ENCODE measurements around the gene GMDS. TPM values are rescaled to one million over a fixed set of nuclear protein-coding genes. Genes with fewer than 3 reads are reported as not detected.

Gene GMDS
- total RNA-seq, 2 donors from 2014 or later: 25.4 to 29.5 TPM

DNA sequence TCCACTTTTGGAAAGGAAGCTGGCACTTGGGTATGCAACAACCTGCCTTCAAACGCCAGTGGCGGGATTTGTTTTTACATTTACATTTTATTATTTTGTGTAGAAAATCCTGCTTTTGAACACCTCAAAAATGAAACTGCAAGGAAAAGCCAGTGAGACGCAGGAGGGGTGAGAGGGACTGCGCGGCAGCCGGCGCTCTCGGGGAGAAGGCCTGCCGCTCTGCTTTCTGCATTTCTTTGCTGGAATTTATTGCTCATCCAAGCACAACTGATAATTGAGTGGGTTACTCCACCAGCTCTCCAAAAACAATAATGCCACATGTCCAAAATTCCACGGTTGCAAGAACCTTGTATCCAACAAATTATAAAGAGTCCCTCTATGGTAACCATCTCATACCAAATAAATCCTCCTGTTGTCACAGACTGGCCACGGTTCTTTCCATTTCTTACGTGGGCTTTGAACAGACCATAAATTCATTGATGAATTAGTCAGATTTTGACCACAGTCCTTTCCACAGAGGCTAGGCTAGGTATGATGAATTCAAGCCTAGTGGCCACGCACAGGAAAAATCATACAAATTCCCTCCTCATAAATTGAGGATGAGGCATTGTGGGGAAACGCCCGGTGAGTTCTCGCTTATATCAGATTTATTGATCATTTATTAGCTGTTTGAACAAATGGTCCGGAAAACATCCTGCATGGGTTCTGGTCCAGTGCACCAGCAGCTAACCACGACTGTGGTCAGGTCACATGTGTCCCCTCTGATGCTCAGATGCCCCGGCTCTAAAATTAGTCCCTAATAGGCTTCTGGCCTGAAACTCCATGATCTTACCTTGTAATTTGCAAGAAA, 667.3 kb downstream of the GMDS start:
- no peak overlapping the region for H3K27ac Mint-ChIP-seq
- peaks cover 27% of the 10 kb centered on the region for H3K27me3 Mint-ChIP-seq (ENCODE audit: insufficient read depth)
- H3K36me3 Mint-ChIP-seq (ENCODE audit: low read depth): no peaks in the 10 kb centered on the region
- DNase-seq: no peak
- no peak overlapping the region for H3K9ac ChIP-seq (ENCODE audit: extremely low read depth, low read length, poor library complexity, severe bottlenecking)
- no peaks in the 10 kb centered on the region for H3K27me3 ChIP-seq (ENCODE audit: control insufficient read depth, insufficient read depth, low read length, poor library complexity, severe bottlenecking)
- H3K4me3 ChIP-seq (ENCODE audit: low read length): no peak overlapping the region
- no peak overlapping the region for H3K4me3 Mint-ChIP-seq
- no peaks in the 10 kb centered on the region for H3K9me3 ChIP-seq (ENCODE audit: control insufficient read depth, low read length)
- TF ChIP-seq, protein P1, sequence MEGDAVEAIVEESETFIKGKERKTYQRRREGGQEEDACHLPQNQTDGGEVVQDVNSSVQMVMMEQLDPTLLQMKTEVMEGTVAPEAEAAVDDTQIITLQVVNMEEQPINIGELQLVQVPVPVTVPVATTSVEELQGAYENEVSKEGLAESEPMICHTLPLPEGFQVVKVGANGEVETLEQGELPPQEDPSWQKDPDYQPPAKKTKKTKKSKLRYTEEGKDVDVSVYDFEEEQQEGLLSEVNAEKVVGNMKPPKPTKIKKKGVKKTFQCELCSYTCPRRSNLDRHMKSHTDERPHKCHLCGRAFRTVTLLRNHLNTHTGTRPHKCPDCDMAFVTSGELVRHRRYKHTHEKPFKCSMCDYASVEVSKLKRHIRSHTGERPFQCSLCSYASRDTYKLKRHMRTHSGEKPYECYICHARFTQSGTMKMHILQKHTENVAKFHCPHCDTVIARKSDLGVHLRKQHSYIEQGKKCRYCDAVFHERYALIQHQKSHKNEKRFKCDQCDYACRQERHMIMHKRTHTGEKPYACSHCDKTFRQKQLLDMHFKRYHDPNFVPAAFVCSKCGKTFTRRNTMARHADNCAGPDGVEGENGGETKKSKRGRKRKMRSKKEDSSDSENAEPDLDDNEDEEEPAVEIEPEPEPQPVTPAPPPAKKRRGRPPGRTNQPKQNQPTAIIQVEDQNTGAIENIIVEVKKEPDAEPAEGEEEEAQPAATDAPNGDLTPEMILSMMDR (conservative IDR thresholded peaks at IDR 0.05): no peak
- 87 to 91% methylated on average over 14 to 19 of the region's 19 CpGs for WGBS, 2 experiments (ENCODE audit: insufficient coverage in 1 of 2, insufficient read length in 1 of 2)
- H3K4me1 Mint-ChIP-seq: peaks cover 31% of the 10 kb centered on the region
- H3K4me1 ChIP-seq (ENCODE audit: control insufficient read depth, insufficient read depth, low read length): peaks cover 19% of the 10 kb centered on the region
- no peaks in the 10 kb centered on the region for H3K36me3 ChIP-seq (ENCODE audit: control insufficient read depth, insufficient read depth, low read length)
- H3K27ac ChIP-seq (ENCODE audit: low read depth, low read length): no peak overlapping the region
- no peaks in the 10 kb centered on the region for H3K9me3 Mint-ChIP-seq

DNA sequence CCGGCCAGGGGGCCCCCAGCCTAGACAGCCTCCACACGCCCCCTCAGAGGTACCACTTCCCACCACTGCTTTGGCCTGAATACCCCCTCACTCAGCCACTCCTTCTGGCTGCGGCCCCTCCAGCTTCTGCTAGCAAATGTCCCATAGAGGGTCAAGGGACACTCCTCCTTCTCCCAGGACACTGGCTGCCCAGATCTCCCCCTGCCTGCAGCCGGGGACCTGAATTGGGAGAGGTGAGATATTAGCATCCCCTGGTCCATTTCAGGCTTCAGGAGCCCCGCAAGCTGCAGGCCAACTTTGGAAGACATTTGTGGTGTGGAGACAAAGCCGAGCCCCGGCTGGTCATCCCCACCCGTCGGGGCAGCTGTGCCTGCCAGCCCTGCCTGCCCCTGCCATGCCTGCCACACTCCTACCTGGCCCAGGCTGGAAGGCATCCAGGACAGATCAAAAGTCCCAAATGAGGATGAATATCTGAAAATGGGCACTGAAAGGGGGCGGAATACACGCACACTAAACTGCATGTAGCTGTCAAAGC, 668.2 kb downstream of the GMDS start:
- Mint-ChIP-seq H3K27me3 (ENCODE audit: insufficient read depth) (peaks cover 25% of the 10 kb centered on the region), H3K4me1 (peaks cover 31% of the 10 kb centered on the region), H3K4me3 (no peak overlapping the region), H3K9me3 (no peaks in the 10 kb centered on the region), H3K27ac (no peak overlapping the region), H3K36me3 (ENCODE audit: low read depth) (no peaks in the 10 kb centered on the region)
- peaks cover 19% of the 10 kb centered on the region for H3K4me1 ChIP-seq (ENCODE audit: control insufficient read depth, insufficient read depth, low read length)
- H3K36me3 ChIP-seq (ENCODE audit: control insufficient read depth, insufficient read depth, low read length): no peaks in the 10 kb centered on the region
- 82 to 96% methylated on average over 2 to 11 of the region's 11 CpGs for WGBS, 2 experiments (ENCODE audit: insufficient coverage in 1 of 2, insufficient read length in 1 of 2)
- no peak overlapping the region for H3K27ac ChIP-seq (ENCODE audit: low read depth, low read length)
- H3K9me3 ChIP-seq (ENCODE audit: control insufficient read depth, low read length): no peaks in the 10 kb centered on the region
- DNase-seq: no peak
- no peak overlapping the region for H3K9ac ChIP-seq (ENCODE audit: extremely low read depth, low read length, poor library complexity, severe bottlenecking)
- TF ChIP-seq, protein P1 (conservative IDR thresholded peaks at IDR 0.05): no peak
- H3K27me3 ChIP-seq (ENCODE audit: control insufficient read depth, insufficient read depth, low read length, poor library complexity, severe bottlenecking): no peaks in the 10 kb centered on the region
- H3K4me3 ChIP-seq (ENCODE audit: low read length): no peak overlapping the region

DNA sequence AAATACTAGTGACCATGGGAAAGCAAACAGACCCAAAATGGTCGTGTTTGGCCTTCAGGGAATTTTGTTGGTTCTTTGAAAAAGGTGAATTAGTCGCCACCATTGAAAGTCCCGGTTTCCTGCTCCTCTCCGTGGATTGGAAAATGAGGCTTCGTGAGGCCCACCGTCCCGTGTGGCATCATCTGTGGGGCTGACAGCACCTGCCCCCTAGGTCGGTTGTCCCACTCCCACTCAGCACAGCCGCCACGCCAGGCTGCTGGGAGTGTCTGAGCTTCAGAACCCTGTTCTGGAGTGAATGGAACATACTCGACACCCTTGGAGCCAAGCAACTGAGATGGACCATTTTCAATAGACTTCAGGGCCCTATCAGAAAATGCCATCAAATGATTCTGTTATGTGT, 668.7 kb downstream of the GMDS start:
- Histone ChIP-seq H3K27me3 (ENCODE audit: control insufficient read depth, insufficient read depth, low read length, poor library complexity, severe bottlenecking) (no peaks in the 10 kb centered on the region), H3K36me3 (ENCODE audit: control insufficient read depth, insufficient read depth, low read length) (no peaks in the 10 kb centered on the region), H3K4me1 (ENCODE audit: control insufficient read depth, insufficient read depth, low read length) (peaks cover 19% of the 10 kb centered on the region), H3K9me3 (ENCODE audit: control insufficient read depth, low read length) (no peaks in the 10 kb centered on the region), H3K27ac (ENCODE audit: low read depth, low read length) (no peak overlapping the region), H3K9ac (ENCODE audit: extremely low read depth, low read length, poor library complexity, severe bottlenecking) (no peak overlapping the region), H3K4me3 (ENCODE audit: low read length) (no peak overlapping the region)
- no peak for DNase-seq
- Mint-ChIP-seq H3K4me3 (no peak overlapping the region), H3K36me3 (ENCODE audit: low read depth) (no peaks in the 10 kb centered on the region), H3K9me3 (no peaks in the 10 kb centered on the region), H3K4me1 (peaks cover 31% of the 10 kb centered on the region), H3K27ac (no peak overlapping the region), H3K27me3 (ENCODE audit: insufficient read depth) (peaks cover 23% of the 10 kb centered on the region)
- TF ChIP-seq, protein P1 (conservative IDR thresholded peaks at IDR 0.05): no peak
- WGBS, 2 experiments (ENCODE audit: insufficient coverage in 1 of 2, insufficient read length in 1 of 2): 92 to 94% methylated on average over 8 to 11 of the region's 11 CpGs

Data from endodermal cell (in vitro differentiated cells).